HEK293 (cell line): Measurements from ENCODE around the gene MND1.
A peak's percentile ranks its signal among the peaks of the same experiment; 100 is the strongest.

Experiments
- GLI2 ChIP-seq: fragments of 450-650 bp; formaldehyde crosslinking; IDR thresholded peaks from 2 replicates; pipeline ENCODE4; 2017; ENCODE audit warnings: missing biosample characterization, missing genetic modification characterization, low read depth, borderline replicate concordance
- MZF1 ChIP-seq: fragments of 450-650 bp; formaldehyde crosslinking; IDR thresholded peaks from 2 replicates; pipeline ENCODE4 v1.5.1; 2017; ENCODE audit warnings: missing biosample characterization, missing genetic modification characterization, borderline replicate concordance
- WT1 ChIP-seq: fragments of 450-650 bp; formaldehyde crosslinking; IDR thresholded peaks from 2 replicates; pipeline ENCODE4 v1.5.1; 2016; ENCODE audit warnings: missing biosample characterization, missing genetic modification characterization
- ZBTB1 ChIP-seq: fragments of 450-650 bp; formaldehyde crosslinking; IDR thresholded peaks from 2 replicates; pipeline ENCODE4 v1.5.1; 2016; ENCODE audit warnings: missing biosample characterization, missing genetic modification characterization
- ZFP37 ChIP-seq: fragments of 450-650 bp; formaldehyde crosslinking; IDR thresholded peaks from 2 replicates; pipeline ENCODE4 v1.5.1; 2016; ENCODE audit warnings: missing biosample characterization, missing genetic modification characterization
- ZIC2 ChIP-seq: fragments of 450-650 bp; formaldehyde crosslinking; IDR thresholded peaks from 2 replicates; pipeline ENCODE4 v1.5.1; 2016; ENCODE audit warnings: missing biosample characterization, missing genetic modification characterization
- ZNF121 ChIP-seq: fragments of 450-650 bp; formaldehyde crosslinking; IDR thresholded peaks from 2 replicates; pipeline ENCODE4 v1.5.1; 2016; ENCODE audit warnings: missing biosample characterization, missing genetic modification characterization
- ZNF140 ChIP-seq: fragments of 450-650 bp; formaldehyde crosslinking; IDR thresholded peaks from 2 replicates; pipeline ENCODE4 v1.5.1; 2016; ENCODE audit warnings: missing biosample characterization, missing genetic modification characterization
- ZNF157 ChIP-seq: fragments of 450-650 bp; formaldehyde crosslinking; IDR thresholded peaks from 2 replicates; pipeline ENCODE4 v1.5.1; 2016; ENCODE audit warnings: missing biosample characterization, missing genetic modification characterization
- ZNF184 ChIP-seq: fragments of 450-650 bp; IDR thresholded peaks from 2 replicates; pipeline ENCODE4 v1.5.1; 2018; ENCODE audit warnings: missing biosample characterization, mild to moderate bottlenecking, missing genetic modification characterization
- ZNF350 ChIP-seq: fragments of 450-650 bp; formaldehyde crosslinking; IDR thresholded peaks from 2 replicates; pipeline ENCODE4 v1.5.0; 2017; ENCODE audit warnings: missing biosample characterization, mild to moderate bottlenecking, missing genetic modification characterization
- ZNF394 ChIP-seq: fragments of 450-650 bp; formaldehyde crosslinking; IDR thresholded peaks from 2 replicates; pipeline ENCODE4 v1.5.1; 2016; ENCODE audit warnings: missing biosample characterization, missing genetic modification characterization, mild to moderate bottlenecking, moderate library complexity, borderline replicate concordance
- ZNF501 ChIP-seq: fragments of 450-650 bp; formaldehyde crosslinking; IDR thresholded peaks from 2 replicates; pipeline ENCODE4 v1.5.1; 2016; ENCODE audit warnings: missing biosample characterization, missing genetic modification characterization
- ZNF529 ChIP-seq: fragments of 450-650 bp; formaldehyde crosslinking; IDR thresholded peaks from 2 replicates; pipeline ENCODE4 v1.5.1; 2017; ENCODE audit warnings: missing genetic modification characterization, missing biosample characterization; ENCODE audit not compliant: insufficient replicate concordance
- ZNF830 ChIP-seq: fragments of 450-650 bp; IDR thresholded peaks from 2 replicates; pipeline ENCODE4 v1.5.0; 2018; ENCODE audit warnings: missing biosample characterization, missing genetic modification characterization, low read depth, mild to moderate bottlenecking, moderate library complexity
- ZXDB ChIP-seq: fragments of 450-650 bp; formaldehyde crosslinking; IDR thresholded peaks from 2 replicates; pipeline ENCODE4 v1.5.1; 2016; ENCODE audit warnings: missing biosample characterization, missing genetic modification characterization
- TF ChIP-seq, protein P1 (sequence below): fragments of 450-650 bp; formaldehyde crosslinking; IDR thresholded peaks from 2 replicates; pipeline ENCODE4 v1.5.1; 2017; ENCODE audit warnings: missing biosample characterization, missing genetic modification characterization
- TF ChIP-seq, protein P2 (sequence below): fragments of 450-650 bp; formaldehyde crosslinking; IDR thresholded peaks from 2 replicates; pipeline ENCODE4 v1.5.1; 2016; ENCODE audit warnings: missing biosample characterization, missing genetic modification characterization
- TF ChIP-seq, protein P3 (sequence below): fragments of 450-650 bp; formaldehyde crosslinking; IDR thresholded peaks from 2 replicates; pipeline ENCODE4 v1.5.0; 2017; ENCODE audit warnings: missing biosample characterization, missing genetic modification characterization, borderline replicate concordance
- TF ChIP-seq, protein P4 (sequence below): fragments of 450-650 bp; formaldehyde crosslinking; IDR thresholded peaks from 2 replicates; pipeline ENCODE4 v1.5.1; 2016; ENCODE audit warnings: missing biosample characterization, missing genetic modification characterization, borderline replicate concordance
- TF ChIP-seq, protein P5 (sequence below): fragments of 450-650 bp; formaldehyde crosslinking; IDR thresholded peaks from 2 replicates; pipeline ENCODE4 v1.5.1; 2016; ENCODE audit warnings: missing biosample characterization, missing genetic modification characterization
- TF ChIP-seq, protein P6 (sequence below): fragments of 450-650 bp; formaldehyde crosslinking; IDR thresholded peaks from 2 replicates; pipeline ENCODE4; 2016; ENCODE audit warnings: missing biosample characterization, missing genetic modification characterization
- TF ChIP-seq, protein P7 (sequence below): fragments of 450-650 bp; formaldehyde crosslinking; IDR thresholded peaks from 2 replicates; pipeline ENCODE4 v1.5.1; 2016; ENCODE audit warnings: missing biosample characterization, missing genetic modification characterization, low read depth
- TF ChIP-seq, protein P8 (sequence below): sonication (generic); formaldehyde crosslinking; IDR thresholded peaks from 2 replicates; pipeline ENCODE4 v1.8.1; 2022; ENCODE audit warnings: mild to moderate bottlenecking, moderate library complexity, missing genetic modification reagents

Gene MND1

DNA sequence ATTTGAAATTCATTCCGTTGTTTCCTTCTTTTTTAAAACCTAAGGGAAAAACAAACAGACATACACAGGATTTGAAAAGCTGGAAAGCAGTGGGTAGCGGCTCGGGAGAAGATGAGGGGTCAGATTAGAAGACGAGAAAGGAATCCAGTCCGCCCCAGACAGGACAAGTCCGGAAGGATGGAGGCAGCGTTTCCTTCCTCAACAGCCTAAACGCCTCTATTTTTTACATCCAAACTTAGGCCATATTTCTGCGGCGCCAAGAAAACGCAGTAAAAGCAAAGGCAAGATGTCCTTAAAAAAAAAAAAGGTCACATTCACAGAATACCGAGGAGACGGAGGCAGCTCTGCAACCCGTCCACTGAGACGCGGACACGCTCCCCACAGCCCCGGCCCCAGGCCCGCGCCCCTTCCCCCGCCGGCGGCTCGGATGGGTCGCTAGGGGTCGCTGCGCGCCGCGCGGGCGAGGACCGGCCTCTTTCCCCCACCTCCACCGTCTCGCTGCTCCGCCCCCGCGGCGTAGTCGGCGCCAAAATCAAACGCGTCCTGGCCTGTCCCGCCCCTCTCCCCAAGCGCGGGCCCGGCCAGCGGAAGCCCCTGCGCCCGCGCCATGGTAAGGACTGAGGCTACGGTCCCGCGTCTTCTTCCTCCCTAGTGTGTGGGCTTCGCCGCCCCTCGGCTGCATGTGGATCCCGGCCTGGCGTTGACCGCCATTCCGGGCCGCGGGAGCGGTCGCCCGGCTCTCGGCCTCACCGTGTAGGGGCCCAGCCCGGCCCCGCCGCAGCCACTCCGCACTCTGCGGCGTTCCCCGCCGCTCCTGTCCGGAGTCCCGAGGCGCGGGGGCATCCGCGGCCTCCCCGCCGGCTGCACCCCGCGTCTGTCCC lies at the start of gene MND1 (continued):
- TF ChIP-seq, protein P1, sequence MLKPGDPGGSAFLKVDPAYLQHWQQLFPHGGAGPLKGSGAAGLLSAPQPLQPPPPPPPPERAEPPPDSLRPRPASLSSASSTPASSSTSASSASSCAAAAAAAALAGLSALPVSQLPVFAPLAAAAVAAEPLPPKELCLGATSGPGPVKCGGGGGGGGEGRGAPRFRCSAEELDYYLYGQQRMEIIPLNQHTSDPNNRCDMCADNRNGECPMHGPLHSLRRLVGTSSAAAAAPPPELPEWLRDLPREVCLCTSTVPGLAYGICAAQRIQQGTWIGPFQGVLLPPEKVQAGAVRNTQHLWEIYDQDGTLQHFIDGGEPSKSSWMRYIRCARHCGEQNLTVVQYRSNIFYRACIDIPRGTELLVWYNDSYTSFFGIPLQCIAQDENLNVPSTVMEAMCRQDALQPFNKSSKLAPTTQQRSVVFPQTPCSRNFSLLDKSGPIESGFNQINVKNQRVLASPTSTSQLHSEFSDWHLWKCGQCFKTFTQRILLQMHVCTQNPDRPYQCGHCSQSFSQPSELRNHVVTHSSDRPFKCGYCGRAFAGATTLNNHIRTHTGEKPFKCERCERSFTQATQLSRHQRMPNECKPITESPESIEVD (tag by site-specific recombination), result no peak
- TF ChIP-seq ZIC2 (tag by site-specific recombination) (peak; percentile 20; the same call in 1 of the 2 replicates), MZF1 (no peak), ZNF140 (no peak), ZBTB1 (tag by site-specific recombination) (peak; percentile 63; the same call in 1 of the 2 replicates), ZNF394 (peak; percentile 37; the same call in 1 of the 2 replicates), ZNF350 (tag by site-specific recombination) (no peak), GLI2 (tag by site-specific recombination) (no peak), ZNF121 (tag by site-specific recombination) (peak; percentile 13; the same call in 1 of the 2 replicates), ZNF501 (tag by site-specific recombination) (peak; percentile 51; the same call in 1 of the 2 replicates), ZNF184 (no peak), ZNF157 (tag by site-specific recombination) (no peak), ZFP37 (tag by site-specific recombination) (no peak; the same call in 1 of the 2 replicates), ZXDB (tag by site-specific recombination) (peak; percentile 96), ZNF830 (no peak), WT1 (tag by site-specific recombination) (no peak), ZNF529 (no peak)
- TF ChIP-seq, protein P2, sequence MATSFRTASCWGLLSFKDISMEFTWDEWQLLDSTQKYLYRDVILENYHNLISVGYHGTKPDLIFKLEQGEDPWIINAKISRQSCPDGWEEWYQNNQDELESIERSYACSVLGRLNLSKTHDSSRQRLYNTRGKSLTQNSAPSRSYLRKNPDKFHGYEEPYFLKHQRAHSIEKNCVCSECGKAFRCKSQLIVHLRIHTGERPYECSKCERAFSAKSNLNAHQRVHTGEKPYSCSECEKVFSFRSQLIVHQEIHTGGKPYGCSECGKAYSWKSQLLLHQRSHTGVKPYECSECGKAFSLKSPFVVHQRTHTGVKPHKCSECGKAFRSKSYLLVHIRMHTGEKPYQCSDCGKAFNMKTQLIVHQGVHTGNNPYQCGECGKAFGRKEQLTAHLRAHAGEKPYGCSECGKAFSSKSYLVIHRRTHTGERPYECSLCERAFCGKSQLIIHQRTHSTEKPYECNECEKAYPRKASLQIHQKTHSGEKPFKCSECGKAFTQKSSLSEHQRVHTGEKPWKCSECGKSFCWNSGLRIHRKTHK (tag by site-specific recombination), result no peak
- TF ChIP-seq, protein P3, sequence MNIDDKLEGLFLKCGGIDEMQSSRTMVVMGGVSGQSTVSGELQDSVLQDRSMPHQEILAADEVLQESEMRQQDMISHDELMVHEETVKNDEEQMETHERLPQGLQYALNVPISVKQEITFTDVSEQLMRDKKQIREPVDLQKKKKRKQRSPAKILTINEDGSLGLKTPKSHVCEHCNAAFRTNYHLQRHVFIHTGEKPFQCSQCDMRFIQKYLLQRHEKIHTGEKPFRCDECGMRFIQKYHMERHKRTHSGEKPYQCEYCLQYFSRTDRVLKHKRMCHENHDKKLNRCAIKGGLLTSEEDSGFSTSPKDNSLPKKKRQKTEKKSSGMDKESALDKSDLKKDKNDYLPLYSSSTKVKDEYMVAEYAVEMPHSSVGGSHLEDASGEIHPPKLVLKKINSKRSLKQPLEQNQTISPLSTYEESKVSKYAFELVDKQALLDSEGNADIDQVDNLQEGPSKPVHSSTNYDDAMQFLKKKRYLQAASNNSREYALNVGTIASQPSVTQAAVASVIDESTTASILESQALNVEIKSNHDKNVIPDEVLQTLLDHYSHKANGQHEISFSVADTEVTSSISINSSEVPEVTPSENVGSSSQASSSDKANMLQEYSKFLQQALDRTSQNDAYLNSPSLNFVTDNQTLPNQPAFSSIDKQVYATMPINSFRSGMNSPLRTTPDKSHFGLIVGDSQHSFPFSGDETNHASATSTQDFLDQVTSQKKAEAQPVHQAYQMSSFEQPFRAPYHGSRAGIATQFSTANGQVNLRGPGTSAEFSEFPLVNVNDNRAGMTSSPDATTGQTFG (tag by site-specific recombination), result no peak
- TF ChIP-seq, protein P4, sequence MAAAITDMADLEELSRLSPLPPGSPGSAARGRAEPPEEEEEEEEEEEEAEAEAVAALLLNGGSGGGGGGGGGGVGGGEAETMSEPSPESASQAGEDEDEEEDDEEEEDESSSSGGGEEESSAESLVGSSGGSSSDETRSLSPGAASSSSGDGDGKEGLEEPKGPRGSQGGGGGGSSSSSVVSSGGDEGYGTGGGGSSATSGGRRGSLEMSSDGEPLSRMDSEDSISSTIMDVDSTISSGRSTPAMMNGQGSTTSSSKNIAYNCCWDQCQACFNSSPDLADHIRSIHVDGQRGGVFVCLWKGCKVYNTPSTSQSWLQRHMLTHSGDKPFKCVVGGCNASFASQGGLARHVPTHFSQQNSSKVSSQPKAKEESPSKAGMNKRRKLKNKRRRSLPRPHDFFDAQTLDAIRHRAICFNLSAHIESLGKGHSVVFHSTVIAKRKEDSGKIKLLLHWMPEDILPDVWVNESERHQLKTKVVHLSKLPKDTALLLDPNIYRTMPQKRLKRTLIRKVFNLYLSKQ (tag by site-specific recombination), result no peak
- TF ChIP-seq, protein P5, sequence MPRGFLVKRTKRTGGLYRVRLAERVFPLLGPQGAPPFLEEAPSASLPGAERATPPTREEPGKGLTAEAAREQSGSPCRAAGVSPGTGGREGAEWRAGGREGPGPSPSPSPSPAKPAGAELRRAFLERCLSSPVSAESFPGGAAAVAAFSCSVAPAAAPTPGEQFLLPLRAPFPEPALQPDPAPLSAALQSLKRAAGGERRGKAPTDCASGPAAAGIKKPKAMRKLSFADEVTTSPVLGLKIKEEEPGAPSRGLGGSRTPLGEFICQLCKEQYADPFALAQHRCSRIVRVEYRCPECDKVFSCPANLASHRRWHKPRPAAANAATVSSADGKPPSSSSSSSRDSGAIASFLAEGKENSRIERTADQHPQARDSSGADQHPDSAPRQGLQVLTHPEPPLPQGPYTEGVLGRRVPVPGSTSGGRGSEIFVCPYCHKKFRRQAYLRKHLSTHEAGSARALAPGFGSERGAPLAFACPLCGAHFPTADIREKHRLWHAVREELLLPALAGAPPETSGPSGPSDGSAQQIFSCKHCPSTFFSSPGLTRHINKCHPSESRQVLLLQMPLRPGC (tag by site-specific recombination), result no peak
- TF ChIP-seq, protein P6, sequence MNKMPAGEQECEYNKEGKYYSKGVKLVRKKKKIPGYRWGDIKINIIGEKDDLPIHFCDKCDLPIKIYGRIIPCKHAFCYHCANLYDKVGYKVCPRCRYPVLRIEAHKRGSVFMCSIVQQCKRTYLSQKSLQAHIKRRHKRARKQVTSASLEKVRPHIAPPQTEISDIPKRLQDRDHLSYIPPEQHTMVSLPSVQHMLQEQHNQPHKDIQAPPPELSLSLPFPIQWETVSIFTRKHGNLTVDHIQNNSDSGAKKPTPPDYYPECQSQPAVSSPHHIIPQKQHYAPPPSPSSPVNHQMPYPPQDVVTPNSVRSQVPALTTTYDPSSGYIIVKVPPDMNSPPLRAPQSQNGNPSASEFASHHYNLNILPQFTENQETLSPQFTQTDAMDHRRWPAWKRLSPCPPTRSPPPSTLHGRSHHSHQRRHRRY, result no peak
- TF ChIP-seq, protein P7, sequence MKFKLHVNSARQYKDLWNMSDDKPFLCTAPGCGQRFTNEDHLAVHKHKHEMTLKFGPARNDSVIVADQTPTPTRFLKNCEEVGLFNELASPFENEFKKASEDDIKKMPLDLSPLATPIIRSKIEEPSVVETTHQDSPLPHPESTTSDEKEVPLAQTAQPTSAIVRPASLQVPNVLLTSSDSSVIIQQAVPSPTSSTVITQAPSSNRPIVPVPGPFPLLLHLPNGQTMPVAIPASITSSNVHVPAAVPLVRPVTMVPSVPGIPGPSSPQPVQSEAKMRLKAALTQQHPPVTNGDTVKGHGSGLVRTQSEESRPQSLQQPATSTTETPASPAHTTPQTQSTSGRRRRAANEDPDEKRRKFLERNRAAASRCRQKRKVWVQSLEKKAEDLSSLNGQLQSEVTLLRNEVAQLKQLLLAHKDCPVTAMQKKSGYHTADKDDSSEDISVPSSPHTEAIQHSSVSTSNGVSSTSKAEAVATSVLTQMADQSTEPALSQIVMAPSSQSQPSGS (tag by site-specific recombination), result no peak
- TF ChIP-seq, protein P8, sequence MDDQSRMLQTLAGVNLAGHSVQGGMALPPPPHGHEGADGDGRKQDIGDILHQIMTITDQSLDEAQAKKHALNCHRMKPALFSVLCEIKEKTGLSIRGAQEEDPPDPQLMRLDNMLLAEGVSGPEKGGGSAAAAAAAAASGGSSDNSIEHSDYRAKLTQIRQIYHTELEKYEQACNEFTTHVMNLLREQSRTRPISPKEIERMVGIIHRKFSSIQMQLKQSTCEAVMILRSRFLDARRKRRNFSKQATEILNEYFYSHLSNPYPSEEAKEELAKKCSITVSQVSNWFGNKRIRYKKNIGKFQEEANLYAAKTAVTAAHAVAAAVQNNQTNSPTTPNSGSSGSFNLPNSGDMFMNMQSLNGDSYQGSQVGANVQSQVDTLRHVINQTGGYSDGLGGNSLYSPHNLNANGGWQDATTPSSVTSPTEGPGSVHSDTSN (CRISPR knock-in tag), result no peak; the same call in 1 of the 2 replicates
